Adrenal gland (tissue), 5 donors: ENCODE measurements around the gene CACNA1C.

Experiments used
- POLR2A ChIP-seq, 2 donors: fragments of 450-650 bp; IDR thresholded peaks; one replicate each; pipeline ENCODE4 v1.6.1; 2017; ENCODE audit warnings: antibody characterized with exemption in 2 of 2, mild to moderate bottlenecking in 2 of 2, moderate library complexity in 1 of 2
- TF ChIP-seq, protein P1 (sequence below), 6 experiments: fragments of 450-650 bp in 4 of 6; fragments of 200-600 bp in 2 of 6; sonication (generic) in 1 of 6; IDR thresholded peaks; 1 replicate in 5 of 6; 2 replicates in 1 of 6; pipeline versions ENCODE4 v1.5.1 to v1.8.0; 2016 to 2021; ENCODE audit warnings: antibody characterized with exemption in 6 of 6, mild to moderate bottlenecking in 2 of 6, moderate library complexity in 1 of 6
- donor health status: DM: no; HTN: no; CAD: no.

DNA sequence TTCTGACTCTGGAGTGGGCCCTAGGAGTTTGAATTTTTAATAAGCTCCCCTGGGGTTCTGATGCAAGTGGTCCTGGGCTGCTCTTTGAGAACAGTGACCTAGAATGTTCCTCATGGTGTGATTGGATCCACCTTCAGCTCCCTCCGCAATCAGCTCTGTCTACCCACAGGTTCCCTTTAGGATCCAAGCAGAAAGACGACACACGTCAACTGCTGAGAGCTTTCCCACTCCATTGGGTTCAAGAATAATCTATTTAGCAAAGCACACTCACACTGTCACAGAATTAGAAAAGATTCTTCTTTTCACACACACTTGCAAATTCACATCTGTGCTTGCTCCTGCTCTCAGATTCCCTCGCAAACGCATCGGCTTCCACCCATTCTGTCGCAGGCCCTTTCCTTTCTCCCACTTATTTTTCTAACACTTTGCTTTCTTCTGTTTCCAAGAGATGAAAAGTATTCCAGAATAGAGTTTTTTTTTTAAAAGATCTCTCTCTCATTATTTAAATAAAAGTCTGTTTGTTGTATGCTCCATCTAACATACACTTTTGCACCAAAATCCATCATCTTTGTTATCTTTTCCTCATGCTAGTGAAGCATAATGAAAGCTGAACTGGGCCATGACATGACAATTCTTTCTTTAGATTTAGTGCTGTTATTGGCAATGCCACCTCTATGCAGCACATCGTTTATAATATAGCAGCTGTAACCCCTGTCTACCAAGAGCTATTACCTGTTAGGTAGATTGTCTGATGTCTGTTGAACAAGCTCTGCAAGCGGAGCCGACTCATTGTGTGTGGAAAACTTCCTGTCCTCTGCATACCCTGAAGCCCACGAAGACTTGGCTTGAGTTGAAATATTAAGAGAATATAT, 73.1 kb downstream of the CACNA1C start:
- no peak for TF ChIP-seq POLR2A (IDR thresholded peaks at IDR 0.05)
- TF ChIP-seq, protein P1, sequence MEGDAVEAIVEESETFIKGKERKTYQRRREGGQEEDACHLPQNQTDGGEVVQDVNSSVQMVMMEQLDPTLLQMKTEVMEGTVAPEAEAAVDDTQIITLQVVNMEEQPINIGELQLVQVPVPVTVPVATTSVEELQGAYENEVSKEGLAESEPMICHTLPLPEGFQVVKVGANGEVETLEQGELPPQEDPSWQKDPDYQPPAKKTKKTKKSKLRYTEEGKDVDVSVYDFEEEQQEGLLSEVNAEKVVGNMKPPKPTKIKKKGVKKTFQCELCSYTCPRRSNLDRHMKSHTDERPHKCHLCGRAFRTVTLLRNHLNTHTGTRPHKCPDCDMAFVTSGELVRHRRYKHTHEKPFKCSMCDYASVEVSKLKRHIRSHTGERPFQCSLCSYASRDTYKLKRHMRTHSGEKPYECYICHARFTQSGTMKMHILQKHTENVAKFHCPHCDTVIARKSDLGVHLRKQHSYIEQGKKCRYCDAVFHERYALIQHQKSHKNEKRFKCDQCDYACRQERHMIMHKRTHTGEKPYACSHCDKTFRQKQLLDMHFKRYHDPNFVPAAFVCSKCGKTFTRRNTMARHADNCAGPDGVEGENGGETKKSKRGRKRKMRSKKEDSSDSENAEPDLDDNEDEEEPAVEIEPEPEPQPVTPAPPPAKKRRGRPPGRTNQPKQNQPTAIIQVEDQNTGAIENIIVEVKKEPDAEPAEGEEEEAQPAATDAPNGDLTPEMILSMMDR (IDR thresholded peaks at IDR 0.05) = no peak
